Lung (tissue), 12 donors: ENCODE measurements around the gene TMEM151A. TPM values are rescaled to one million over a fixed set of nuclear protein-coding genes. Genes with fewer than 3 reads are reported as not detected.
"Not testable (repeated sequence)": the region's sequence is repeated elsewhere in the genome, so short reads cannot be mapped to it uniquely, and the experiment has no call there.

ENCODE experiments used
- ATAC-seq: fragments of 200-7000 bp; cut with Tn5 transposase; one replicate; pipeline ENCODE4 v1.9.1; 2020; ENCODE audit warnings: moderate number of reproducible peaks; ENCODE audit not compliant: insufficient read depth, low FRiP score
- DNase-seq, 3 donors: peaks; one replicate each; pipeline ENCODE4 v3.0.0-alpha.2; 2013 to 2017
- H3K27ac ChIP-seq, 2 donors: one replicate each; pipeline ENCODE4 v1.5.1; 2013; ENCODE audit warnings: mild to moderate bottlenecking in 2 of 2, moderate library complexity in 2 of 2, control low read depth in 1 of 2, inconsistent platforms in 1 of 2, low read depth in 1 of 2, low read length in 1 of 2
- H3K27me3 ChIP-seq, 3 donors: one replicate each; pipeline ENCODE4 v1.5.1; 2013; ENCODE audit warnings: low read length in 2 of 3; ENCODE audit not compliant: control insufficient read depth in 3 of 3, insufficient read depth in 3 of 3
- H3K36me3 ChIP-seq, 4 donors: one replicate each; pipeline ENCODE4 v1.5.1; 2013; ENCODE audit warnings: low read length in 4 of 4, mild to moderate bottlenecking in 1 of 4, moderate library complexity in 1 of 4; ENCODE audit not compliant: control insufficient read depth in 4 of 4, insufficient read depth in 4 of 4
- H3K4me1 ChIP-seq, 5 donors: one replicate each; pipeline ENCODE4 v1.5.1; 2013; ENCODE audit warnings: low read length in 5 of 5, mild to moderate bottlenecking in 2 of 5, moderate library complexity in 1 of 5; ENCODE audit not compliant: control insufficient read depth in 5 of 5, insufficient read depth in 5 of 5
- H3K4me3 ChIP-seq: one replicate; pipeline ENCODE4 v1.5.1; 2013; ENCODE audit warnings: mild to moderate bottlenecking, control low read depth, moderate library complexity
- H3K9ac ChIP-seq, 2 donors: one replicate each; pipeline ENCODE4 v1.5.1; 2013; ENCODE audit warnings: low read length in 2 of 2, control low read depth in 1 of 2; ENCODE audit not compliant: insufficient read depth in 1 of 2
- H3K9me3 ChIP-seq, 4 donors: one replicate each; pipeline ENCODE4 v1.5.1; 2013; ENCODE audit warnings: low read length in 3 of 4, mild to moderate bottlenecking in 1 of 4, moderate library complexity in 1 of 4; ENCODE audit not compliant: control insufficient read depth in 4 of 4, insufficient read depth in 3 of 4
- WGBS, 2 donors: extraction: QIAGEN DNeasy Blood & Tissue Kit; methylation state at CpG; one replicate each; pipeline ENCODE4 v1.1.7; 2013; 5-methylcytosine and 5-hydroxymethylcytosine counted together
- polyA plus RNA-seq, 2 donors: library from polyadenylated mRNA; stranded (reverse); fragments of 200-250 nt; gene quantifications; one replicate each; pipeline ENCODE4 v1.2.1, GENCODE V29; 2013
- total RNA-seq, 2 donors: library from RNA; depleted of rRNA in 1 of 2; stranded (reverse); fragments of >200 nt in 1 of 2; gene quantifications; one replicate each; pipeline ENCODE4 v1.2.1, GENCODE V29; 2014 to 2021
- TF ChIP-seq, protein P1 (sequence below): IDR thresholded peaks from 2 replicates; pipeline ENCODE4 v1.5.1; 2012; ENCODE audit warnings: mild to moderate bottlenecking; ENCODE audit errors: control extremely low read depth, extremely low read depth
- donor health status: control.
- donor health status: control.
- donor health status: Bipolar disorder and iron deficiency.
- donor health status: healthy.
- donor health status: DM: yes; HTN: yes; CAD: no.

Gene TMEM151A
- total and polyA plus RNA-seq, 4 donors: 0.09 to 0.91 (median 0.25) TPM

DNA sequence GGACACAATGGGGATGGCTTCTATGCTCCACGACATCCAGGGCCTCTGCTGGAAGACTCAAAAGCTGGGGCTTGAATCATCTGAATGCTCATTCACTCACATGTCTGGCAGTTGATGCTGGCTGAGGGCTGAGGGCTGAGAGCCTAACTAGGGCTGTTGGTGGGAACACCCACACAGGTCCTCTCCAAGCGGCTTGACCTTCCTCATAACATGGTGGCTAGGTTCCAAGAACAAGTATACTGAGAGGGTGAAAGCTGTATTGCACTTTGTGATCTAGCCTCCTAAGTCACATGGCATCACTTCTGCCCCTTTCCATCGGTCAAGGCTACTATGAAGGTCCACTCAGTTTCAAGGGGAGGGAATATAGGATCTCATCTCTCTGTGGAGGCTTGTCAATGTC lies 7.5 kb downstream of the TMEM151A start:
- Histone ChIP-seq H3K27ac (no peak overlapping the region), H3K9ac (no peak overlapping the region), H3K9me3 (no peaks in the 10 kb centered on the region), H3K4me1 (no peaks in the 10 kb centered on the region), H3K36me3 (no peaks in the 10 kb centered on the region), H3K4me3 (no peak overlapping the region), H3K27me3 (peaks cover 0 to 6% (median 0%) of the 10 kb centered on the region in 3 donors)
- ATAC-seq (no peak), DNase-seq (no peak)
- TF ChIP-seq, protein P1, sequence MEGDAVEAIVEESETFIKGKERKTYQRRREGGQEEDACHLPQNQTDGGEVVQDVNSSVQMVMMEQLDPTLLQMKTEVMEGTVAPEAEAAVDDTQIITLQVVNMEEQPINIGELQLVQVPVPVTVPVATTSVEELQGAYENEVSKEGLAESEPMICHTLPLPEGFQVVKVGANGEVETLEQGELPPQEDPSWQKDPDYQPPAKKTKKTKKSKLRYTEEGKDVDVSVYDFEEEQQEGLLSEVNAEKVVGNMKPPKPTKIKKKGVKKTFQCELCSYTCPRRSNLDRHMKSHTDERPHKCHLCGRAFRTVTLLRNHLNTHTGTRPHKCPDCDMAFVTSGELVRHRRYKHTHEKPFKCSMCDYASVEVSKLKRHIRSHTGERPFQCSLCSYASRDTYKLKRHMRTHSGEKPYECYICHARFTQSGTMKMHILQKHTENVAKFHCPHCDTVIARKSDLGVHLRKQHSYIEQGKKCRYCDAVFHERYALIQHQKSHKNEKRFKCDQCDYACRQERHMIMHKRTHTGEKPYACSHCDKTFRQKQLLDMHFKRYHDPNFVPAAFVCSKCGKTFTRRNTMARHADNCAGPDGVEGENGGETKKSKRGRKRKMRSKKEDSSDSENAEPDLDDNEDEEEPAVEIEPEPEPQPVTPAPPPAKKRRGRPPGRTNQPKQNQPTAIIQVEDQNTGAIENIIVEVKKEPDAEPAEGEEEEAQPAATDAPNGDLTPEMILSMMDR: no peak
- WGBS, 2 donors: 62 to 75% methylated on average over 3 of the region's 3 CpGs

DNA sequence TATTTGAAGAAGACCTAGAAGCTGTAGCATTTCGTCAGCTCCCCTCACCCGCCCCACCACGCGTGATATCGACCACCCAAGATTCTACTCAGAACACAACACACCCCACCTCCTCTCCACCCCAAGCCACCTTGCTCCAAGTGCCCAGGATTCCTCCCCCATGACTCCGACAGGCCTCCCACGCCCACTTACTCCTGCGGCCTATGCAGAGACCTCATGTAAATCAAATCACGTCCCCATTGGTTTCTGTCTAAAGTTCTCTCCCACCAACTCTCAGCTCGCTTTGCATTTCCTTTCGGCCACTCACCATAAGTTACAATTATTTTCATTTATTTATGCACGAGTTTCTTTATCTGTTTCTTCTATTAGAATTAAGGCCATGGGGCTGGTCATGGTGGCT lies 11.0 kb downstream of the TMEM151A start:
- no peaks in the 10 kb centered on the region for H3K9me3 ChIP-seq
- H3K9ac ChIP-seq: no peak overlapping the region
- WGBS, 2 donors: 88 to 91% methylated on average over 12 of the region's 12 CpGs
- no peak overlapping the region for H3K27ac ChIP-seq
- H3K27me3 ChIP-seq: peaks cover 0 to 3% (median 0%) of the 10 kb centered on the region in 3 donors
- no peaks in the 10 kb centered on the region for H3K4me1 ChIP-seq
- no peak for DNase-seq
- H3K36me3 ChIP-seq: no peaks in the 10 kb centered on the region
- ATAC-seq: no peak
- TF ChIP-seq, protein P1: no peak
- H3K4me3 ChIP-seq: no peak overlapping the region

DNA sequence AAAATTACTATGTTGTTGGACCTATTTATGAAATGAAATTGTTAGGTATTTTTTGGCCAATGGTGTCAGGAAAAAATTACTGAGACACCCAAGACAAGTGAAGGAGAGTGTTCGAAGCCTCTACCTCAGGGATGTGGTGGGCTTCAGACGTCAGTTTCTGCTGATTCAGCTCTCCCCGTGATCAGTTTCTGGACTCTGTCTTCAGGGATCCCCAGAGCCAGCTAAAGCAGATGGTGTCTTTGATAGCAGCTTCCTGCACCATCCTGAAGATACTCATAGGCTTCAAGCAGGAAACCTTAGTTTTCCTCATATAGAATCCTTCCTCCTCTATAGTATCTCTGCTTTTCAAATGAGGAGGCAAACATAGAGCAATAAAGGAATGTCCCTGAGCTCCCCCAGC lies 17.8 kb downstream of the TMEM151A start:
- ATAC-seq (no peak), DNase-seq (no peak)
- Histone ChIP-seq H3K4me3 (no peak overlapping the region), H3K9me3 (no peaks in the 10 kb centered on the region), H3K4me1 (peaks cover 0 to 12% (median 0%) of the 10 kb centered on the region in 5 donors), H3K36me3 (no peaks in the 10 kb centered on the region), H3K9ac (no peak overlapping the region), H3K27me3 (peaks cover 0 to 3% (median 0%) of the 10 kb centered on the region in 3 donors), H3K27ac (no peak overlapping the region)
- 50 to 51% methylated on average over 3 of the region's 3 CpGs for WGBS, 2 donors
- TF ChIP-seq, protein P1: no peak

DNA sequence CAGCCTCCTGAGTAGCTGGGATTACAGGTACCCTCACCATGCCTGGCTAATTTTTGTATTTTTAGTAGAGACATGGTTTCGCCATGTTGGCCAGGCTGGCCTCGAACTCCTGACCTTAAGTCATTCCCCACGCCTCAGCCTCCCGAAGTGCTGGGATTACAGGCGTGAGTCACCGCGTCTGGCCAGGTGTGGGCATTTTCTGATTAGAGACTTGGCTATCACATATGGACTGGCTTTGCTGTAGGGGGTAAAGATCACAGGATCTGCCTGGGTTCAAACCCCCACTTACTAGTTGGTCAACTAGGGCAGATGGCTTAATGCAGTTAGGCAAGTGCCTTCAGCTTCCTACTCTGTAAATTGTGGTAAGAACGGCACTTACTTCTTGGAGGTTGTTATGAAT lies 18.6 kb downstream of the TMEM151A start:
- Histone ChIP-seq H3K4me3 (no peak overlapping the region), H3K27me3 (peaks cover 0 to 3% (median 0%) of the 10 kb centered on the region in 3 donors), H3K36me3 (no peaks in the 10 kb centered on the region), H3K9ac (no peak overlapping the region), H3K4me1 (peaks cover 0 to 20% (median 0%) of the 10 kb centered on the region in 5 donors), H3K9me3 (no peaks in the 10 kb centered on the region), H3K27ac (no peak overlapping the region)
- TF ChIP-seq, protein P1: no peak
- DNase-seq (no peak), ATAC-seq (no peak)
- 87 to 89% methylated on average over 8 of the region's 8 CpGs for WGBS, 2 donors

DNA sequence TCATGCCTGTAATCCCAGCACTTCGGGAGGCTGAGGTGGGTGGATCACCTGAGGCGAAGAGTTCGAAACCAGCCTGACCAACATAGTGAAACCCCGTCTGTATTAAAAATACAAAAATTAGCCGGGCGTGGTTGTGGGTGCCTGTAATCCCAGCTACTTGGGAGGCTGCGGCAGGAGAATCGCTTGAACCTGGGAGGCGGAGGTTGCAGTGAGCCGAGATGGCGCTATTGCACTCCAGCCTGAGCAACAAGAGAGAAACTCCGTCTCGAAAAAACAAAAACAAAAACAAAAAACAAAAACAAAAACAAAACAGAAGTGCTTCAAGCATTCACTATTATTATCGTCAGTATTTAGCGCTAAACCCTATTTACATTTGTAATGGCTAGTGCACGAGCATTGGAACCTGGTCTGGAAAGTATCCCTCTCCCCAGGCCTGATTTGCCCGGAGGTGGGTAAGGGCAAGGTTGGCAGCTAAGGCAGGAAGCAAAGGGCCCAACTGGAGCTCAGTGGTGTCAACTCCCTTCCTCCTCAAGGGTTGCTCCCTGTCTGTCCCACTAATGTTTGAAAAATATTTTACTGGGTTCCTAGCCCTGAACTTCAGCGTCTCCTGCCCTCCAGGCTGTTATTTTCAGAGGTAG lies 19.2 kb downstream of the TMEM151A start:
- H3K9ac ChIP-seq, ATAC-seq, H3K4me3 ChIP-seq, H3K27ac ChIP-seq, H3K36me3 ChIP-seq, H3K27me3 ChIP-seq, H3K9me3 ChIP-seq, DNase-seq: not testable (repeated sequence)
- WGBS, 2 donors: 87 to 88% methylated on average over 18 of the region's 18 CpGs
- peaks cover 0 to 23% (median 0%) of the 10 kb centered on the region in 5 donors for H3K4me1 ChIP-seq
